Fibroblast of lung (primary cell): Measurements from ENCODE around the gene CBL. TPM values are rescaled to one million over a fixed set of nuclear protein-coding genes. Genes with fewer than 3 reads are reported as not detected.
A peak's percentile ranks its signal among the peaks of the same experiment; 100 is the strongest.

Experiments
- DNase-seq, 2 donors: peaks; one replicate each; pipeline versions ENCODE4 v3.0.0 to v3.0.0-alpha.2; 2010; ENCODE audit warnings: low read depth in 2 of 2
- H2AFZ ChIP-seq: 2 replicates; pipeline ENCODE4 v1.5.1; 2012; ENCODE audit warnings: low read length, control low read depth, inconsistent platforms
- H3K27ac ChIP-seq: 2 replicates; pipeline ENCODE4 v1.5.1; 2011; ENCODE audit warnings: low read length, control low read depth; ENCODE audit not compliant: insufficient read depth
- H3K27me3 ChIP-seq: 2 replicates; pipeline ENCODE4 v1.5.1; 2011; ENCODE audit warnings: mild to moderate bottlenecking, low read length; ENCODE audit not compliant: control insufficient read depth, insufficient read depth
- H3K36me3 ChIP-seq: 2 replicates; pipeline ENCODE4 v1.5.1; 2011; ENCODE audit warnings: low read length; ENCODE audit not compliant: control insufficient read depth, insufficient read depth
- H3K4me1 ChIP-seq: 2 replicates; pipeline ENCODE4 v1.5.1; 2011; ENCODE audit warnings: low read length; ENCODE audit not compliant: control insufficient read depth, insufficient read depth; ENCODE audit errors: extremely low read depth
- H3K4me2 ChIP-seq: 2 replicates; pipeline ENCODE4 v1.5.1; 2011; ENCODE audit warnings: low read length, control low read depth; ENCODE audit not compliant: insufficient read depth; ENCODE audit errors: extremely low read depth
- H3K4me3 ChIP-seq, 4 experiments: fragments of 200-600 bp in 1 of 4; sonication (generic) in 1 of 4; replicated peaks in 1 of 4; 2 replicates each; pipeline ENCODE4 v1.5.1; 2011 to 2016; ENCODE audit warnings: low read length in 4 of 4, low read depth in 3 of 4, mild to moderate bottlenecking in 3 of 4, control low read depth in 2 of 4, inconsistent platforms in 1 of 4, mixed read lengths in 1 of 4; ENCODE audit not compliant: insufficient read depth in 1 of 4; ENCODE audit errors: control extremely low read depth in 1 of 4
- H3K79me2 ChIP-seq: 2 replicates; pipeline ENCODE4 v1.5.1; 2012; ENCODE audit warnings: mild to moderate bottlenecking, low read length, inconsistent platforms; ENCODE audit not compliant: control insufficient read depth, insufficient read depth
- H3K9ac ChIP-seq: 2 replicates; pipeline ENCODE4 v1.5.1; 2011; ENCODE audit warnings: mild to moderate bottlenecking, low read length, control low read depth; ENCODE audit not compliant: insufficient read depth
- H3K9me3 ChIP-seq: 2 replicates; pipeline ENCODE4 v1.5.1; 2012; ENCODE audit warnings: low read depth, low read length; ENCODE audit not compliant: control insufficient read depth, insufficient read depth
- H4K20me1 ChIP-seq: 2 replicates; pipeline ENCODE4 v1.5.1; 2011; ENCODE audit warnings: low read length; ENCODE audit not compliant: control insufficient read depth, insufficient read depth; ENCODE audit errors: extremely low read depth
- CTCF ChIP-seq, 2 donors: IDR thresholded peaks in 1 of 2; conservative IDR thresholded peaks in 1 of 2; 1 replicate in 1 of 2; 2 replicates in 1 of 2; pipeline ENCODE4 v1.5.1; 2011 to 2012; ENCODE audit warnings: low read length in 2 of 2, control low read depth in 1 of 2, inconsistent platforms in 1 of 2, low read depth in 1 of 2, mild to moderate bottlenecking in 1 of 2
- EZH2 ChIP-seq: IDR thresholded peaks from 2 replicates; pipeline ENCODE4 v1.5.1; 2012; ENCODE audit warnings: low read length, control low read depth, mild to moderate bottlenecking; ENCODE audit errors: missing control alignments
- polyA plus RNA-seq, 2 donors: library from polyadenylated mRNA; depleted of rRNA in 1 of 2; stranded (reverse) in 1 of 2; unstranded in 1 of 2; fragments of >200 nt; gene quantifications; 2 replicates each; pipeline ENCODE4 v1.2.1, GENCODE V29; 2011 to 2012; ENCODE audit warnings: missing spikeins in 1 of 2
- total RNA-seq: library from RNA; depleted of rRNA; stranded (reverse); fragments of >200 nt; gene quantifications from 2 replicates; pipeline ENCODE4 v1.2.1, GENCODE V29; 2014

CBL gene
- total and polyA plus RNA-seq, 2 donors (not counting 1 experiment from before 2014, with no cell fraction given), result 11.1 to 12.4 TPM

DNA sequence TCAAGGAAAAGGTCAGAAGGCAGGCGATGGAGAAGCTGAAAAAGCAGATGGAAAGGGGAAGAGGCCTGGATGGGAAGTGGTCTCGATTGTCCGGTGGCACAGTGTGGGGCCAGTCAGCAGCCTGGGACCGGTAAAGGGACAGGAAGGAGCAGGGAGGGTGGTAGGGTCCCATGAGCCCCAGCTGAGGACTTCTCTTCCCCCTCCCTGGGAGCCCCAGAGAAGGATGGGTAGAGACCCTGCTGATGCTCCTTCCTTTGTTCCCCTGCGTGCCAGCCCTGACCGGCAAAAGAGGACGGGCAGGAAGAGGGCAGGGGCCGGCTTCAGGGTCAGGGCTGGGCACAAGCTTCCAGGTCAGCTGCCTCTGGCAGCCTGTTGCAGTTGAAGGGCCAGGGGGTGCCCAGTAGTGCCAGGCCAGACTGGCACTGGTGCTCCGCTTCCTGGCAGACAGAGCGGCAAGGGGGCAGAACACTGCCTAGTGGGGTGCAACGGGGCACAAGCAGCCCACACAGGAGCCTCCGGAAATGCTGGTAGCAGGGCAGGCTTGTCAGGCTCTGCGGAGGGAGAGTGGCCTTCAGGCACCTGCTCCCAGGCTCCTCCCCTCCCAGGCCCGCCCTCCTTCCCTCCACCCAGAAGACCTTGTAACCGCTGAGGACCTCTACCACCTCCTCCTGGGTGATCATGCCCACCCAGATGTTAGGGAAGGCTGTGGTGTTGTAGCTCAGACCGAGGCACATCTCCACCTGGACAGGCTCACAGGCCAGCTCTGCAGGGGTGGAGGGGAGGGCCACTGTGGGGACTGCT, 135.3 kb downstream of the CBL start:
- Histone ChIP-seq H3K9me3 (no peaks in the 10 kb centered on the region), H3K27ac (no peak overlapping the region), H3K36me3 (no peaks in the 10 kb centered on the region), H3K4me3 (peak overlapping the region in 3 of 4 experiments; percentile 25 to 70 (median 44)), H4K20me1 (no peaks in the 10 kb centered on the region), H3K9ac (no peak overlapping the region), H3K79me2 (no peaks in the 10 kb centered on the region), H3K4me2 (peak overlapping the region; percentile 82), H3K4me1 (peaks cover 24% of the 10 kb centered on the region), H3K27me3 (peaks cover 10% of the 10 kb centered on the region), H2AFZ (no peak overlapping the region)
- DNase-seq, result no peak
- TF ChIP-seq CTCF (conservative IDR thresholded peaks at IDR 0.05 in 1 of 2, IDR thresholded peaks at IDR 0.05 in 1 of 2; ENCODE audit: low read depth in 1 of 2, low read length in 2 of 2), result no peak
- no peak for TF ChIP-seq EZH2

DNA sequence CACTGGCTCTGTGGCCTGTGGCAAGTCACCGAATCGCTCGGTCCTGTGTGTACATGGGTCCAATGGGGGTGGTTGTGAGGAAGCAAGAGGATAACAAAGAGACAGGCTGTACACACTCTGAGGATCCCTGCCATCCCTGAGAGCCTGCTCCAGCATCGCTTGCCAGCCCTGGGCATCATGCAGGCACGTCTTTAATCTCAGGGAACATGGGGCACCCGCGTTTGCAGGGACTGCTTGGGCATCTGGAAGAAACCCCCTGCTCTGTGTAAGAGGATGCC, 135.8 kb downstream of the CBL start:
- H3K4me1 ChIP-seq, result peaks cover 19% of the 10 kb centered on the region
- H3K36me3 ChIP-seq, result no peaks in the 10 kb centered on the region
- H3K79me2 ChIP-seq, result no peaks in the 10 kb centered on the region
- no peaks in the 10 kb centered on the region for H3K9me3 ChIP-seq
- H3K9ac ChIP-seq, result no peak overlapping the region
- H3K4me2 ChIP-seq, result no peak overlapping the region
- H3K27me3 ChIP-seq, result peaks cover 10% of the 10 kb centered on the region
- no peak overlapping the region for H3K4me3 ChIP-seq
- no peak overlapping the region for H3K27ac ChIP-seq
- TF ChIP-seq EZH2, result no peak
- TF ChIP-seq CTCF (conservative IDR thresholded peaks at IDR 0.05 in 1 of 2, IDR thresholded peaks at IDR 0.05 in 1 of 2; ENCODE audit: low read depth in 1 of 2, low read length in 2 of 2), result no peak
- H2AFZ ChIP-seq, result no peak overlapping the region
- DNase-seq, result no peak
- H4K20me1 ChIP-seq, result no peaks in the 10 kb centered on the region

- H3K79me2 ChIP-seq, result no peaks in the 10 kb centered on the region
- no peaks in the 10 kb centered on the region for H3K36me3 ChIP-seq
- H3K27ac ChIP-seq, result no peak overlapping the region
- no peaks in the 10 kb centered on the region for H4K20me1 ChIP-seq
- H2AFZ ChIP-seq, result no peak overlapping the region
- H3K27me3 ChIP-seq, result peaks cover 16% of the 10 kb centered on the region
- H3K4me2 ChIP-seq, result no peak overlapping the region
- TF ChIP-seq EZH2, result no peak
- no peak for TF ChIP-seq CTCF (conservative IDR thresholded peaks at IDR 0.05 in 1 of 2, IDR thresholded peaks at IDR 0.05 in 1 of 2; ENCODE audit: low read depth in 1 of 2, low read length in 2 of 2)
- H3K9me3 ChIP-seq, result no peaks in the 10 kb centered on the region
- no peak overlapping the region for H3K4me3 ChIP-seq
- no peak overlapping the region for H3K9ac ChIP-seq
- DNase-seq, result no peak
- peaks cover 14% of the 10 kb centered on the region for H3K4me1 ChIP-seq
These were observed 136.4 kb downstream of the CBL start for GRCh38 chr11:119342362-119343130.
